HS-5 (cell line): Measurements from ENCODE around the gene SPATA6.
"Not testable (repeated sequence)": the region's sequence is repeated elsewhere in the genome, so short reads cannot be mapped to it uniquely, and the experiment has no call there.

Source experiments
- DNase-seq: peaks from one replicate; pipeline ENCODE4 v3.0.0-alpha.2; 2012; ENCODE audit warnings: low read depth

SPATA6 gene

GRCh38 chr1:48356901-48357300 lies 115.1 kb downstream of the SPATA6 start:
- no peak for DNase-seq

- DNase-seq: no peak
Measured at GRCh38 chr1:48344373-48344772, 127.6 kb downstream of the SPATA6 start.

DNA sequence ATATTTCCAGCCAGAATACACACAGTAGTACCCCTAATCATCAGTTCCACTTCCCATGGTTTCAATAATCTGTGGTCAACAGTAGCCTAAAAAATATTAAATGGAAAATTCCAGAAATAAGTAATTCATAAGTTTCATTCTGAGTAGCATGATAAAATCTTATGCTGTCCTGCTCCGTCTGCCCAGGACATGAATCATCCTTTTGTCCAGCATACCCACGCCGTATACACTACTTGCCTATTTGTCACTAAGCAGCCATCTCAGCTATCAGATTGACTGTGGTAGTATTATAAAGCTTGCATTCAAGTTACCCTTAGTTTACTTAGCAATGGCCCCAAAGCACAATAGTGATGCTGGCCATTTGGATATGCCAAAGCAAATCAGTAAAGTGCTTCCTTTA lies 130.8 kb downstream of the SPATA6 start:
- no peak for DNase-seq

- DNase-seq: no peak
Measured at GRCh38 chr1:48338257-48338656, 133.7 kb downstream of the SPATA6 start.

DNA sequence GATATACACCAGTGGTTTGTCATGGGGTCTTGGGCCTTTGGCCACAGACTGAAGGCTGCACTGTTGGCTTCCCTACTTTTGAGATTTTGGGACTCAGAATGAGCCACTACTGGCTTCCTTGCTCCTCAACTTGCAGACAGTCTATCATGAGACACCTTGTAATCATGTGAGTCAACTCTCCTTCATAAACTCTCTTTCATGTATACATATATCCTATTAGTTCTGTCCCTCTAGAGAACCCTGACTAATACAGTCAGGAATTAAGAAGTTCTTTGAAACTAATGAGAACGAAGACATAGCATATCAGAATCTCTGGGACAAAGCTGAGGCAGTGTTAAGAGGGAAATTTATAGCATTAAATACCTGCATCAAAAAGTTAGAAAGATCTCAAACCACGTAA lies 138.7 kb downstream of the SPATA6 start:
- DNase-seq: no peak

- no peak for DNase-seq
Measured at GRCh38 chr1:48332115-48332514, 139.9 kb downstream of the SPATA6 start.

- no peak for DNase-seq
Measured at GRCh38 chr1:48329905-48330304, 142.1 kb downstream of the SPATA6 start.

DNA sequence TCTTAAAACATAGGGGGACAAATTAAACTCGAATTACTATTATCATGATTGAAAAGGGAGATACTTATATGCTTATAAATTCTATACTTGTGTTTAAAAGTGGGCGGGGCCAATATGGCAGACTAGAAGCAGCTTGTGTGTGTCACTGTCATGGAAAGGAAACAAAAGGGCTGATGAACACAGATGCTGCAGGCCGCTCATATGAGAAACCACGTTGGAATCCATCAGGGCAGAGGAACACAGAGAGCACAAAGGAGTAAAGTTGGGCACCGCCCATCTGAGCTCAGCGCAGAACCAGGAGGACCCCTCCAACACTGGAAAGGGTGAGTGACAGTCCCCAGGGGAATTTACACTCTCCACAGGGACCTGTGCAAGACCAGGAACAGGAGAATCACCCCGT lies 142.5 kb downstream of the SPATA6 start:
- DNase-seq: no peak

- not testable (repeated sequence) for DNase-seq
Measured at GRCh38 chr1:48311829-48312228, 160.2 kb downstream of the SPATA6 start.

GRCh38 chr1:48309564-48310082 lies 162.4 kb downstream of the SPATA6 start:
- DNase-seq: no peak

DNA sequence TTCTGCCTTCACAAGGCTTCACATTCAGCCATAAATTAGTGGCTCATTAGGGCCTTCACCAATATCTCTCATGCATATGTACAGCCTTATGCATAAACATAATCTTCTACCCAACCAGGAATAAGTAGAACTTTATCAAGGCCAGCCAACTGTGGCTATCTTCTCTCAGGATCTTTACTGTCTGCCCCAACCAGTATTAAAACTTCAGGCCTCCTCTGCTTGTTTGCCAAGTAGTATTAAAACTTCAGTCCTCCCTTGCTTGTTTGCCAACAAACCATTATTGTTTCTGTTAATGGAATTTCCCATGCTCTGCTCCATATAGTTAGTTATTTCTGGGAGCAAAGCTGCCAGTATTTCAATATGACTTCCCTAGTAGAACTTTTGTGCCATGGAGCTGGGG lies 169.4 kb downstream of the SPATA6 start:
- DNase-seq: no peak

GRCh38 chr1:48294656-48295055 lies 177.3 kb downstream of the SPATA6 start:
- DNase-seq: no peak

DNA sequence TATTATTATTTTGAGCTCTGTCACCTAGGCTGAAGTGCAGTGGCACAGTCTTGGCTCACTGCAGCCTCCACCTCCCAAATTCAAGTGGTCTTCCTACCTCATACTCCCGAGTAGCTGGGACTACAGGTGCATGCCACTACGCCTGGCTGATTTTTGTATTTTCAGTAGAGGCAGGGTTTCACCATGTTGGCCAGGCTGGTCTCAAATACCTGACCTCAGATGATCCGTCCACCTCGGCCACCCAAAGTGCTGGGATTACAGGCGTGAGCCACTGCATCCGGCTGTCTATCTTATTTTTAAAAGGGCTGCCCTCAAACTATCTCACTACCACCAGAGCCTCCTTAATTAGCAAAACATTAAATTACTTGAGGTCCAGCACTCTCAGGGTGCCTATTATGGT lies 177.9 kb downstream of the SPATA6 start:
- DNase-seq: not testable (repeated sequence)

DNA sequence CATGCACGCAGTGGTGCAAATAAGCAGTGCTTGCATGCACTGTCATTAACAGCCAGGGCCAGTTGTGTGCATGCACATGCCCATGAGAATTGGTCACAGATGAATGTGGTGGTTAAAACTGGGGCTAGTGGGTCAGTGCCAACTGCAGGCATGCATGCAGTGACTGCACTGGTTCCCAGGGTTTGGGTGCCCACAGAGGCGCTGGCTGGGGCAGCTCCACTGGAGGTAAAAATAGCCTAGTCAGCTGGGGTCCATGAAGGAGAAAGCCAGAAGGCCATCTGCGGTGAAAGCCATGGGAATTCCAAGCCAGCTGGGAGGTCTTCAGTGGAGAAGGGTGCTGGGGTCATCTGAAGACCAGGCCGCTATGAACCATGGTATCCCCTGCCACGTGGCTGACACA lies 179.3 kb downstream of the SPATA6 start:
- DNase-seq: no peak

GRCh38 chr1:48291421-48291820 lies 180.6 kb downstream of the SPATA6 start:
- DNase-seq: no peak

GRCh38 chr1:48285525-48285924 lies 186.5 kb downstream of the SPATA6 start:
- no peak for DNase-seq

GRCh38 chr1:48284696-48285420 lies 187.1 kb downstream of the SPATA6 start:
- not testable (repeated sequence) for DNase-seq

- DNase-seq: not testable (repeated sequence)
Measured at GRCh38 chr1:48282329-48282728, 189.7 kb downstream of the SPATA6 start.

DNA sequence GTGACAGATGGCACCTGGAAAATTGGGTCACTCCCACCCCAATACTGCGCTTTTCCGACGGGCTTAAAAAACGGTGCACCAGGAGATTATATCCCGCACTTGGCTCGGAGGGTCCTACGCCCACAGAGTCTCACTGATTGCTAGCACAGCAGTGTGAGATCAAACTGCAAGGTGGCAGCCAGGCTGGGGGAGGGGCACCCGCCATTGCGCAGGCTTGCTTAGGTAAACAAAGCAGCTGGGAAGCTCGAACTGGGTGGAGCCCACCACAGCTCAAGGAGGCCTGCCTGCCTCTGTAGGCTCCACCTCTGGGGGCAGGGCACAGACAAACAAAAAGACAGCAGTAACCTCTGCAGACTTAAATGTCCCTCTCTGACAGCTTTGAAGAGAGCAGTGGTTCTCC lies 194.6 kb downstream of the SPATA6 start:
- not testable (repeated sequence) for DNase-seq

- DNase-seq: no peak
Measured at GRCh38 chr1:48266576-48266975, 205.4 kb downstream of the SPATA6 start.

DNA sequence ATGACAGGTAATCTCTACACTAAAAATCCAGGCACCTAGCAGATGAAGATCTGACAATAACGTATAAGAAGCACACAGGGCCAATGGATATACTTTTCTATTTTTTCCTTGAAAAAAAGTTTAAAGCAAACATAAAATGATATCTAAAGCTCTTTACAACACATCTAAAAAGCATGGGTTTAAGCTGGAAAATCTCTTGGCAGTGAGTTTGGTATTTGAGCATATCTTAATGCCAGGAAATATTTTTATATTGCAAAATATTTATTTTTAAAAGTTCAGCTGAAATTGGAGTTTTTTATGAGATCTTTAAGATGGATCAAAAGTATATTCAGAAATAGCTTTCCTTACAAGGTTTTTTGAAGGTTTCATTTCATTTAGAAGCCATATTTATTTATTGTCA lies 209.0 kb downstream of the SPATA6 start:
- no peak for DNase-seq

DNA sequence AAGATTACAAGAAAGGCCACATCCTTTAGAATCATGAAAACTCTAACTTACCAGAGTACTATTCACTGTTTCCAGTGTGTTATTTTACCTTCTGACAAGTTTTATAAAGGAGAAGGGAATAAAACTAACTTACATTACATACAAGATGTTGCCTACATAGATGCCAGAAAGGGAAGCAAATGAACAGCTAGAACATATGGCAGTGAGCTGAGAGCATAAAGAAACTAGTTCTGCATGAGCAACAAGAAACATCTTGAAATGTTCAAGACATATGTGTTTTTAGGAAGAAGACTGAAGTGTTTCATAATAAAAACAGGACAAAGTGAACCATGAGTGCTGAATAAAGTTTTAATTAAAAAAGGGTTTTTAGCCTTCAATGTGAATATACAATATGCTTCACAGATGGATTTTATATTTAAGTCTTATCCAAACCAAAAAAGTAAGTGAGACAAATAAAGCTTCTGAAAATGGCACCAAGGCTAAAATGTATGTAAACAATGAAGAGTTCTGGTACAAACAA lies 210.1 kb downstream of the SPATA6 start:
- DNase-seq: no peak

DNA sequence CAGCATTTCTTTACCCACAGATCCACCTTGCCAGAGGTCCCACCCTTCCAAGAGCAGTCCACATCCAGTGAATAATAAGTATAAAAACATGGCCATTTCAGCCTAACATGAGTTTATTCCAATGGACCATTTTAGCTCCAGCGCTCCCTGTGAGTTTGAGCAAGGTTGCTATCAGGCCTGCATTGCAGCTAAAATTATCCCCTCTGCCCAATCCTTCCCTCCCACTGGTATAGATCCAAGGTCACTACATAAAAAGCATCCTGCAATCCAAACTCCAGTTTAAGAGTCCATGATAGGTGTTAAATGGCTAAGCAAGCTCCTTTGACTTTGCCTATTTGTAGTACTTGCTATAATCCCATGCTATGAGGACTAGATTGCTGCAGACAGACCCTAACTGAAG lies 213.9 kb downstream of the SPATA6 start:
- no peak for DNase-seq

DNA sequence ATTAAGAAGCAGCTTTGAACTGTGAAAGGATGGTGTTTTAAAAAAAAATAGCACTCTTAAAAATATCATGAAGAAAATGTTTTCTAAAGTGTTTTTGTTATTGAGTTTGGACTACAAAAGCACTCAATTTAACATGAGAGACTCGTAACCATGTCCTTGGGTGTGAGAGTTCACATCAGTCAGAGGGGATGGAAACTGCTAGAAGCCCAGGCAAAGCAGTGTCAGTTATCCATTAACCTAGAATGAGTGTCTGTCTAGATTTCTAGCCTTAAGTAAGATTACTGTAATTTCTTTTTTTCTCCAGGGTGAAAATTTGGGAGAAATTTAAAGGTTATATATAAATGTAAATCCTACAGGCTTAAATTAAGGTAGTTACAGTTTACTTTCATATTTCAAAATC lies 217.8 kb downstream of the SPATA6 start:
- DNase-seq: no peak
